ENCODE measurements around the gene TRIP6. TPM values are rescaled to one million over a fixed set of nuclear protein-coding genes. Genes with fewer than 3 reads are reported as not detected.

Gene TRIP6
- total RNA-seq, 1 experiment from 2014 or later, result 140 TPM

DNA sequence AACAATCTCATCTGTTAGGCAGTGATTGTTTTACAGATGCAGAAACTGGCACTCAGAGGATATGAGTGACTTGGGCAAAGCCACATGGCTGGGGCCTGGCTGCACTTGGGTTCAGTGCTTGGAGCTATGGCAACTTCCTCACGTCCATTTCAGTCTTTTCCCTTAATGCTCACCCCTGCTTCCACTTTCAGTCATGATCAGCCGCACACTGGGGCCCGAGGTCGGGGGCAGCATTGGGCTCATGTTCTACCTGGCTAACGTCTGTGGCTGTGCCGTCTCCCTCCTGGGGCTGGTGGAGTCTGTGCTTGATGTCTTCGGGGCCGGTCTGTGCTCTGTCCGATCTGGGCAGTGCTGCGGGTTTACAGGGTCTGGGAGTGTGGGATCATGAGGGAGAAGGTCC is 11.7 kb upstream of the TRIP6 start:
- Histone ChIP-seq H3K4me1 (ENCODE audit: insufficient read depth, low read length, poor library complexity, severe bottlenecking) (peaks cover 9% of the 10 kb centered on the region), H3K9me3 (ENCODE audit: low read depth, low read length, poor library complexity, severe bottlenecking) (no peaks in the 10 kb centered on the region), H3K27ac (ENCODE audit: low read depth, low read length, poor library complexity, severe bottlenecking) (no peak overlapping the region), H3K27me3 (replicated peaks; ENCODE audit: insufficient read depth, low read depth, low read length, poor library complexity) (no peaks in the 10 kb centered on the region), H3K36me3 (ENCODE audit: insufficient read depth, low read length, poor library complexity, severe bottlenecking) (no peaks in the 10 kb centered on the region), H3K4me3 (ENCODE audit: low read depth, low read length, poor library complexity, severe bottlenecking) (no peak overlapping the region)
- POLR2A ChIA-PET (ENCODE audit: low non-redundant PET), result no interaction called here
- no TSS peak for BruUV-seq (replicated peaks)
- TF ChIP-seq, protein P1, sequence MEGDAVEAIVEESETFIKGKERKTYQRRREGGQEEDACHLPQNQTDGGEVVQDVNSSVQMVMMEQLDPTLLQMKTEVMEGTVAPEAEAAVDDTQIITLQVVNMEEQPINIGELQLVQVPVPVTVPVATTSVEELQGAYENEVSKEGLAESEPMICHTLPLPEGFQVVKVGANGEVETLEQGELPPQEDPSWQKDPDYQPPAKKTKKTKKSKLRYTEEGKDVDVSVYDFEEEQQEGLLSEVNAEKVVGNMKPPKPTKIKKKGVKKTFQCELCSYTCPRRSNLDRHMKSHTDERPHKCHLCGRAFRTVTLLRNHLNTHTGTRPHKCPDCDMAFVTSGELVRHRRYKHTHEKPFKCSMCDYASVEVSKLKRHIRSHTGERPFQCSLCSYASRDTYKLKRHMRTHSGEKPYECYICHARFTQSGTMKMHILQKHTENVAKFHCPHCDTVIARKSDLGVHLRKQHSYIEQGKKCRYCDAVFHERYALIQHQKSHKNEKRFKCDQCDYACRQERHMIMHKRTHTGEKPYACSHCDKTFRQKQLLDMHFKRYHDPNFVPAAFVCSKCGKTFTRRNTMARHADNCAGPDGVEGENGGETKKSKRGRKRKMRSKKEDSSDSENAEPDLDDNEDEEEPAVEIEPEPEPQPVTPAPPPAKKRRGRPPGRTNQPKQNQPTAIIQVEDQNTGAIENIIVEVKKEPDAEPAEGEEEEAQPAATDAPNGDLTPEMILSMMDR (conservative IDR thresholded peaks at IDR 0.05; ENCODE audit: low read depth, low read length), result no peak
- TF ChIP-seq EZH2 (IDR thresholded peaks at IDR 0.05; ENCODE audit: borderline replicate concordance, low read depth, low read length, poor library complexity, severe bottlenecking), result no peak
- CTCF ChIA-PET, result no interaction called here
- DNase-seq (ENCODE audit: low spot score), result no peak
- intact Hi-C loops (cut with micrococcal nuclease; ENCODE audit: unreplicated experiment), result no loop called here

DNA sequence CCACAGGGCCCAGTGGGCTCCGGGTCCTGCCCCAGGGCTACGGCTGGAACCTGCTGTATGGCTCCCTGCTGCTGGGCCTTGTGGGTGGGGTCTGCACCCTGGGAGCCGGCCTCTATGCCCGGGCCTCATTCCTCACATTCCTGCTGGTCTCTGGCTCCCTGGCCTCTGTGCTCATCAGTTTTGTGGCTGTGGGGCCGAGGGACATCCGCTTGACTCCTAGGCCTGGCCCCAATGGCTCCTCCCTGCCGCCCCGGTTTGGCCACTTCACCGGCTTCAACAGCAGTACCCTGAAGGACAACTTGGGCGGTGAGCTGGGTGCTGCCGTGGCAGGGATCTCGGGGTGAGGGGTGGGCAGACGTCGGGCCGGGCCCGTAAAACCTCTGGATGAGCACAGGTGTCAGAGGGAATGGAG is 10.3 kb upstream of the TRIP6 start:
- no peak for DNase-seq (ENCODE audit: low spot score)
- peaks cover 6% of the 10 kb centered on the region for H3K4me1 ChIP-seq (ENCODE audit: insufficient read depth, low read length, poor library complexity, severe bottlenecking)
- POLR2A ChIA-PET (ENCODE audit: low non-redundant PET), result no interaction called here
- H3K27ac ChIP-seq (ENCODE audit: low read depth, low read length, poor library complexity, severe bottlenecking), result no peak overlapping the region
- H3K36me3 ChIP-seq (ENCODE audit: insufficient read depth, low read length, poor library complexity, severe bottlenecking), result no peaks in the 10 kb centered on the region
- intact Hi-C loops (cut with micrococcal nuclease; ENCODE audit: unreplicated experiment), result no loop called here
- BruUV-seq (replicated peaks), result no TSS peak
- H3K27me3 ChIP-seq (replicated peaks; ENCODE audit: insufficient read depth, low read depth, low read length, poor library complexity), result no peaks in the 10 kb centered on the region
- TF ChIP-seq EZH2 (IDR thresholded peaks at IDR 0.05; ENCODE audit: borderline replicate concordance, low read depth, low read length, poor library complexity, severe bottlenecking), result no peak
- TF ChIP-seq, protein P1 (conservative IDR thresholded peaks at IDR 0.05; ENCODE audit: low read depth, low read length), result no peak
- CTCF ChIA-PET, result no interaction called here
- no peak overlapping the region for H3K4me3 ChIP-seq (ENCODE audit: low read depth, low read length, poor library complexity, severe bottlenecking)
- H3K9me3 ChIP-seq (ENCODE audit: low read depth, low read length, poor library complexity, severe bottlenecking), result no peaks in the 10 kb centered on the region

DNA sequence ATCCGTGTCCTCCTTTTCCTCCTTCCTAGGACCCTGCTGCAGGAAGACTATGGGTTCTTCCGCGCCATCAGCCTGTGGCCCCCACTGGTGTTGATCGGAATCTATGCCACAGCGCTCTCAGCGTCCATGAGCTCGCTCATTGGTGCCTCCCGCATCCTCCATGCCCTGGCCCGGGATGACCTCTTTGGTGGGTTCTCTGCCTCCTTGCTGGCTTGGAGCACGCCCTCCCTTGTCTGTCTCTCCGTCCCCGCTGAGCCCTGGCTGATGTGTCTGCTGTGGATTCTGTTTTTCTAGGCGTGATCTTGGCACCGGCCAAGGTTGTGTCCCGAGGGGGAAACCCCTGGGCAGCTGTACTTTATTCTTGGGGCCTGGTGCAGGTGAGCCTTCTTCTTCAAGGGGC is 7.3 kb upstream of the TRIP6 start:
- H3K36me3 ChIP-seq (ENCODE audit: insufficient read depth, low read length, poor library complexity, severe bottlenecking), result no peaks in the 10 kb centered on the region
- intact Hi-C loops (cut with micrococcal nuclease; ENCODE audit: unreplicated experiment), result no loop called here
- H3K4me1 ChIP-seq (ENCODE audit: insufficient read depth, low read length, poor library complexity, severe bottlenecking), result no peaks in the 10 kb centered on the region
- no peaks in the 10 kb centered on the region for H3K27me3 ChIP-seq (replicated peaks; ENCODE audit: insufficient read depth, low read depth, low read length, poor library complexity)
- TF ChIP-seq, protein P1 (conservative IDR thresholded peaks at IDR 0.05; ENCODE audit: low read depth, low read length), result no peak
- TF ChIP-seq EZH2 (IDR thresholded peaks at IDR 0.05; ENCODE audit: borderline replicate concordance, low read depth, low read length, poor library complexity, severe bottlenecking), result no peak
- ChIA-PET POLR2A (ENCODE audit: low non-redundant PET) (no interaction called here), CTCF (interaction anchor here (0.5 kb wide), 1 partner anchor 32 kb away, joined by 4 read pairs; the partner anchor contains the start of gene EPHB4)
- no peak overlapping the region for H3K27ac ChIP-seq (ENCODE audit: low read depth, low read length, poor library complexity, severe bottlenecking)
- no TSS peak for BruUV-seq (replicated peaks)
- no peak for DNase-seq (ENCODE audit: low spot score)
- no peaks in the 10 kb centered on the region for H3K9me3 ChIP-seq (ENCODE audit: low read depth, low read length, poor library complexity, severe bottlenecking)
- no peak overlapping the region for H3K4me3 ChIP-seq (ENCODE audit: low read depth, low read length, poor library complexity, severe bottlenecking)
